Inflammatory macrophage (primary cell): Measurements from ENCODE around the gene ALAD.

Experiments
- DNase-seq, 2 donors: peaks; one replicate each; pipeline ENCODE4 v3.0.0-alpha.2; 2020 to 2022

The ALAD gene

DNA sequence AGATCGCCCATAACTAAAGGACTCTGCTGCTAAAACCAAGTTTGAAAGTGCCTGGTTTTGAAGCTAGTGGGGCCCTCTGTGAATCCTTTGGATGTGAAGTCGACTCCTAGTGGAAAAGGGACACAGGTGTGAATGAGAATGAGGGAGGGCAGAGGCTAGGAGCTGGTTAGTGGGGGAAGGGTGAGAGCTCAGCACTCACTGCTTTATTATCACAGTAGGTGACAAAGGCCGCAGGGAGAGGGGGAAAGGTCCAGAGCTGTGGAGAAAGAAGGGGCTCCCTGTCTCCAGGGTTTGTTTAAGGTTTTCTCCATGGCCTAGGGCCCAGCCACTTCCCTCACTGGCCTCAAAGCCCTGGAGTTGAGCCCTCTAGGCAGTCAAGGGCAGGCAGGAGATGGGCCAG, 27.8 kb downstream of the ALAD start:
- no peak for DNase-seq

DNA sequence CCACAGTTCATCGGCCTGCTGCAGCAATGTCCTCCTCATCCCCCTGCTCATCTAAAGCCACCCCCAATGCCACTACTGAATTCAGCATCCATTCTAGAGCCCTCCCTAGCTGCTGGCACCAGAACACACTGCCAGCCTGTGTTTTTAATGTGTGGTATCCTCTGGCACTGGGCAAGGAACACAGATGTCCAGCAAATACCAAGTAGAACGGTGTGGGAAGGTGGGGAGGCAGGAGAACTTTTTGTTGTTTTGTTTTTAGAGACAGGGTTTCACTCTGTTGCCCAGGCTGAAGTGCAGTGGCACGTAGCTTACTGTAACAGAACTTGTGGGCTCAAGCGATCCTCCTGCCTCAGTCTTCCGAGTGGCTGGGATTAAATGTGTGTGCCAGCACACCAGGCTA, 29.0 kb downstream of the ALAD start:
- no peak for DNase-seq

DNA sequence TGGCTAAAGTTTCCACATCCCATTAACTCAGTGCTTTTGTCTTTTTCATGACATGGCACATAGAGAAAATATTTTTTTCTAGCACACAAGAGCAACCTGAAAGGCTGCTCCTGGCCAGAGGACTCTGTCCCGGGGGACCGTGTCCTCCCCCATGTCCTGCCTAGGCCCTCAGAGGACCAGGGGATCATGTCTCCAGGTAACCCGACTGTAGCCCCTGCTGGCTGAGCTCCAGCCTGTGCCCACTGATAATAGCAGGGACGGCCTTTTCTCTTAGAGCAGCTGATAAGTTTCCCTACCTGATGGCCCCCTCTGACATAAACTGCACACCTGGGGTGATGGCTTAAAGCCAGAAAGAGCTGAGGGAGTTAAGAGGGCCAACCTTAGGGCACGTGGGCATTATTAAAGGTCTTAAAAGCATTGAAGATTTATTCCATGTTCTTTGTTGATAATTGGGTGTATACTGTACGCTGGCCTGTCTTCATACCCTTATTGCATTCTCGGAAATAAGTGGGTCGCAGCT, 30.2 kb downstream of the ALAD start:
- no peak for DNase-seq

DNA sequence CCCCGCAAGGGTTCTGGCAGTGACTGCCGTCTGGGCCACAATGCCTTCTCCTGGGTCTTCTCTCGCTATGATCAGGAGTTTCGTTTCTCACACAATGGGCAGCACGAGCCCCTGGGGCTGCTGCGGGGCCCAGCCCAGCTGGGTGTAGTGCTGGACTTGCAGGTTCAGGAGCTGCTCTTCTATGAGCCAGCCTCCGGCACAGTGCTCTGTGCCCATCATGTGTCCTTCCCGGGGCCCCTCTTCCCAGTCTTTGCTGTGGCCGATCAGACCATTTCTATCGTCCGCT, 31.3 kb downstream of the ALAD start:
- no peak for DNase-seq

- no peak for DNase-seq
These were observed 31.9 kb downstream of the ALAD start for GRCh38 chr9:113368982-113369854.

GRCh38 chr9:113368348-113368981, 32.6 kb downstream of the ALAD start:
- DNase-seq = no peak

DNA sequence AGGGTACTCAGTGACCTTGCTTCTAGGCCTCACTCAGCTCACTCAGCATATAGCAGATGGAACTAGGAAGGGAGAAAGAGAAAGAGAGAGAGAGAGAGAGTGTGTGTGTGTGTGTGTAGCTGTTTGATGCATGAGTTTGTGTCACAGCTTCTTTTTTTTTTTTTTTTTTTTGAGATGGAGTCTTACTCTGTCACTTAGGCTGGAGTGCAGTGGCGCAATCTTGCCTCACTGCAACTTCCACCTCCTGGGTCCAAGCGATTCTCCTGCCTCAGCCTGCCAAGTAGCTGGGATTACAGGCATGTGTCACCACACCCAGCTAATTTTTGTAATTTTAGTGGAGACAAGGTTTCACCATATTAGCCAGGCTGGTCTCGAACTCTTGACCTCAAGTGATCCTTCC, 35.4 kb downstream of the ALAD start:
- DNase-seq = peak; percentile 52 to 74

DNA sequence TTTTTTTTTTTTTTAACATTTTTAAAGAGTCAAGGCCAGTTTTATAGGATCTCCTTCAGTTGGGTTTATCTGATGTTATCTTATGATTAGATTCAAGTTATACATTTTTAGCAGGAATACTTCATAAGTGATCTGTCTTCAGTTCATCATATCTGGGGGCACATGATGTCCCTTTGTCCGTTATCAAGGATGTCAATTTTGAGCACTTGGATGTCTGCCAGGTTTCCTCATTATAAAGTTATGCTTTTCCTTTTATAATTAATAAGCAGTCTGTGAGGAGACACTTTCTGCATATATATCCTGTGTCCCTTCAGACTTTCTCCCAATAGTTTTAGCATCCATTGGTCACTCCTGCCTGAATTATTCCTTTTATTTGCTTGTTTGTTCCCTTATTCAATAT, 36.1 kb downstream of the ALAD start:
- no peak for DNase-seq

- DNase-seq = no peak
These were observed 37.7 kb downstream of the ALAD start for GRCh38 chr9:113363336-113363735.

DNA sequence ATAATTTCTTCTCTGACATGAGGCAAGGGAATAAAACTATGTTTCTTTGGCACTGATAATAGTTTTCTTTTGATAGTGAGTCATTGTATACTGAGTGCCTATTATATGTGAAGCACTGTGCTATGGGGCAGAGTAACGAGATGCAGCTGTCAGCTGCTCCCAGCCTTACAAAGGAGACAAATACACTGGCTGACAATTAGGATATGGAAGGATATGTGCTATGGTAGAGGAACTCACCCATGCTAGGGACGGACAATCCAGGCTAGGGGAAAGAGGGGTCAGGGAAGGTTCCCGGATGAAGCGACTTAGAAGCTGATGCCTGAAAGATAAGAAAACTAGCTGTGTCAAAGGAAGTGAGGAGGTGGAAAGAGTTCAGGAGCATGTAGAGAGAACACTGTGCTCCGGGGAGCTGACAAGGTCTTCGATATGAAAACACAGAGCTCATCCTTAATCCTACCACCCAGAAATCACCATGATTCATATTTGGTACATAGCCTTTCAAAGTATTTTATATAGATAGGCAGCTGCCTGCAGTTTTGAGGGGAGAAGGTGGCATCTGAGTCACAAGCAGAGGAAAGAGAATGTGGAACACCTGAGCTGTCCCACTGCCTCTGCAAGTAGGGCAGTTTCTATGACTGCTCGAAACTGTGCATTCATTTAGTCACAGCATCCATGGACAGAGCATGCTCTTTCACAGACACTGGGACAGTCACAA, 39.6 kb downstream of the ALAD start:
- DNase-seq = no peak

DNA sequence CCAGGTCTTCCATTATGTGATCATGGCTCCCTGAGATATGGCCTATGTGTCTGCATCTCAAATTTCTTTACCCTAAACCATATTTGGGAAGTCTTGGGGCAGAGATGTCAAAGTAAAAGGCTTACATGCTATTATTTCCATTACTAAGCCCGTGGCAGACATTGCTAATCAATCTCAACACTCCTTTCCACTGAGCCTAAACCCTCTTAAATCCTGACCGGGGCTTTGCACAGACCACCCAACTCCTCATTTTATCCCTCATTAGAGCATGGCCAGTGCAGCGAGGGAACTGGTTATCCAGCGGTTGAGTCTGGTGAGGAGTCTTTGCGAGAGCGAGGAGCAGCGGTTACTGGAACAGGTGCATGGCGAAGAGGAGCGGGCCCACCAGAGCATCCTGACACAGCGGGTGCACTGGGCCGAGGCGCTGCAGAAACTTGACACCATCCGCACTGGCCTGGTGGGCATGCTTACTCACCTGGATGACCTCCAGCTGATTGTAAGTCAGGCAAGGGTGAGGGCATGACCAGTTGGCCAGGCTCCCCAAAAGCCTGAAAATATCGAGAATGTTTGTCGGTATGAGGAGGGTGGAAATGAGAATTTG, 40.7 kb downstream of the ALAD start:
- DNase-seq = no peak

DNA sequence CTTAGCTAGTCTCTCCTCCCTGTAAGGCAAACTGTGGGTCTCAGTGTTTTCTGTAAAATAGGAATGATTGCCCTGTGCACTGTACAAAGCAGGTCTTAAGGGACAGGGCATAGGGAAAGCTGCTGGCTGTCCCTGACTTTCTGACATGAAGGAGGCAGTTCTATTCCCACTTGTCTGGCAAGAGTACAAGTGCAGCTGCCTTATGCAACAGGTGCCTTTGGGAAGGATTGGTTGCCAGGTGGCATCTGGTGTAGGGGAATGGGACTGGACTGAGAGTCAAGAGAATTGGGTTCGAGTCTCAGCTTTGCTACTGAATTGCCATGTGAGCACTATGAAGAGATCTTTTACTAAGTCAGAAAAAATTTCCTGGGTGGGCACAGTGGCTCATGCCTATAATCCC, 41.7 kb downstream of the ALAD start:
- DNase-seq = no peak

- DNase-seq = no peak
These were observed 44.3 kb downstream of the ALAD start for GRCh38 chr9:113356686-113357292.

DNA sequence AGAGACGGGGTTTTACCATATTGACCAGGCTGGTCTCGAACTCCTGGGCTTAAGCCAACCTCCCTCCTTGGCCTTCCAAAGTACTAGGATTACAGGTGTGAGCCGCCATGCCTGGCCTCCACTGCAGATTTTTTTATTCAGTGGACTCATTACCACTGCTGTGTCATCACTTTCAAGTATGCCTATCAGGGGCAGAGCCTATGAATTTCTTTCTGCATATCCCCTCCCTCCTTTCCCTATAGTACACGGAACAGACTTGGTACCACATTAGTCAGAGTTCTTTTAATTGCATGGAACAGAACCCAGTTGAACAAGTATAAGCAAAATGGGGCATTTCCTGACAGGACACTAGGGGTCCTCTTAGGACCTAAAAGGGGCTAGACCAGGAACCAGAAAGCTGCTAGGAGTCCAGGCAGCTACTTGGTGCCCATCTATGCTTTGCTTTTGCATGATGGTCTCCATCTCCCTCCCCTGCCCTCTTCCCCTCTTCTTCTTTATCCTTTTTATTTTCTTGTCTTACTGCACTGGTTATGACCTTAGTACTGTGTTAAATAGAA, 46.0 kb downstream of the ALAD start:
- no peak for DNase-seq

GRCh38 chr9:113352411-113352810, 48.7 kb downstream of the ALAD start:
- DNase-seq = no peak

- DNase-seq = no peak
These were observed 49.1 kb downstream of the ALAD start for GRCh38 chr9:113352006-113352405.

DNA sequence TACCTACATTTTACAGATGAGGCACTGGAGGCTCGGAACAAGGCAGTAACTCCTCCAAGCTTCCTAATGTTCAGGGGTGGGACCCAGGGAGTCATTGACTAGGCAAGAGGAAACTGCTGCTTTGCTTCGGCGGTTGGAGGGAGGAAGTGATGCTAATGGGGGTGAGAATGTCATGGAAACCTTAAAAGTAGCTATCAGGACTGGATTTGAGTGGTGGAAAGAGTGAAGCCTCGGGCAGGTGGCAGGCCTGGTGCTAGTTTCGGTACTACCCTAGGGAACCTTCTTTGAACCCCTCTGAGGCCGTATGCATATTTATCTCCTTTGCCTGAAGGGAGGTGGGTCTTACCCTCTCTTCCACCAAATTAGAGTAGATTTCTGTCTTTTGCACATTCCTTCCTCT, 50.1 kb downstream of the ALAD start:
- DNase-seq = peak; percentile 48 to 50

- peak in 1 of 2 donors; percentile 13 for DNase-seq
These were observed 50.9 kb downstream of the ALAD start for GRCh38 chr9:113350107-113350661.

DNA sequence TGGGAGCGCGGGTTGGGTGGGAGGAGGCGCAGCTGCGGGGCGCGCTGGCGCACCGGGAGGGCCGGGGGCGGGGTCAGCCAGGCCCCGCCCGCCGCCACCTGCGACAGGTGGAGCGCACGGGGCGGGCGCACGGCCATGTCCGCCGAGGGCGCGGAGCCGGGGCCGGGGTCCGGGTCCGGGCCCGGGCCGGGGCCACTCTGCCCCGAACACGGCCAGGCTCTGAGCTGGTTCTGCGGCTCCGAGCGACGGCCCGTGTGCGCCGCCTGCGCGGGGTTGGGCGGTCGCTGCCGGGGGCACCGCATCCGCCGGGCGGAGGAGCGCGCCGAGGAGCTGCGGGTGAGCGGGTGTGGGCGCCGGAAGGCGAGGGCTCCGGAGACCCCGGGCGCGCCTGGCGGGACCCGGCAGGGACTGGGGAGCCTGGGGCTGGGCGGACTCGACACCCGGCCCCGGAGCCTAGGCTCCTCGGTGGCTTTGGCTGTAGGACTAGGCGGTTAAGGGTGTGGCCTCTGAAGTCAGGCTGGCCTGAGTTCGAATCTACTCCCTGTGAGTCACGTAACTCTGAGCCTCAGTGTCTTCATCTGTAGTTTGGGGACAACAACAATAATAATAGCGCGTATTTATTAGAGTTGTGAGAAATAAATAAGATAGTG, 51.5 kb downstream of the ALAD start, which contains the start of gene BSPRY:
Gene BSPRY (plus strand): TSS at position 97 of the 650 bp plus-strand sequence. CDS start 39 bp downstream, at position 136.
- peak in 1 of 2 donors; percentile 12 for DNase-seq

- DNase-seq = no peak
These were observed 52.0 kb downstream of the ALAD start for GRCh38 chr9:113349066-113349444.

GRCh38 chr9:113348437-113348836, 52.6 kb downstream of the ALAD start:
- DNase-seq = no peak
